Liver (tissue), 9 donors: ENCODE results near the gene RAB7A. TPM values are rescaled to one million over a fixed set of nuclear protein-coding genes. Genes with fewer than 3 reads are reported as not detected.

Experiments
- DNase-seq: peaks from one replicate; pipeline ENCODE4 v3.0.0-alpha.2; 2017; ENCODE audit warnings: low spot score
- H3K27ac ChIP-seq, 2 donors: one replicate each; pipeline ENCODE4 v1.7.0; 2013; ENCODE audit warnings: inconsistent platforms in 2 of 2, low read length in 2 of 2, control low read depth in 1 of 2, low read depth in 1 of 2, mild to moderate bottlenecking in 1 of 2
- H3K27me3 ChIP-seq, 4 donors: one replicate each; pipeline versions ENCODE4 v1.6.1 to v1.7.0; 2013; ENCODE audit warnings: low read length in 3 of 4, inconsistent platforms in 1 of 4, mild to moderate bottlenecking in 1 of 4, moderate library complexity in 1 of 4; ENCODE audit not compliant: control insufficient read depth in 4 of 4, insufficient read depth in 4 of 4
- H3K36me3 ChIP-seq, 4 donors: one replicate each; pipeline versions ENCODE4 v1.6.1 to v1.7.0; 2013; ENCODE audit warnings: low read length in 3 of 4, mild to moderate bottlenecking in 3 of 4, low read depth in 1 of 4, moderate library complexity in 1 of 4; ENCODE audit not compliant: control insufficient read depth in 4 of 4, insufficient read depth in 3 of 4
- H3K4me1 ChIP-seq, 4 donors: one replicate each; pipeline versions ENCODE4 v1.6.1 to v1.7.0; 2013; ENCODE audit warnings: low read length in 3 of 4, mild to moderate bottlenecking in 3 of 4, moderate library complexity in 1 of 4; ENCODE audit not compliant: control insufficient read depth in 4 of 4, insufficient read depth in 4 of 4
- H3K4me3 ChIP-seq, 3 donors: one replicate each; pipeline versions ENCODE4 v1.6.1 to v1.7.0; 2013; ENCODE audit warnings: low read length in 3 of 3, control low read depth in 1 of 3, low read depth in 1 of 3, mild to moderate bottlenecking in 1 of 3
- H3K9ac ChIP-seq, 2 donors: one replicate each; pipeline ENCODE4 v1.7.0; 2013; ENCODE audit warnings: low read length in 2 of 2, mild to moderate bottlenecking in 2 of 2, moderate library complexity in 2 of 2, control low read depth in 1 of 2, low read depth in 1 of 2
- H3K9me3 ChIP-seq, 4 donors: one replicate each; pipeline versions ENCODE4 v1.6.1 to v1.7.0; 2013; ENCODE audit warnings: low read length in 3 of 4; ENCODE audit not compliant: control insufficient read depth in 4 of 4
- EGR1 ChIP-seq, 2 donors: IDR thresholded peaks; 2 replicates each; pipeline ENCODE4 v1.6.1; 2016 to 2018; ENCODE audit warnings: antibody characterized with exemption in 2 of 2, low read depth in 2 of 2
- FOXA1 ChIP-seq: IDR thresholded peaks from 2 replicates; pipeline ENCODE4 v1.6.1; 2016; ENCODE audit warnings: antibody characterized with exemption
- FOXA2 ChIP-seq: IDR thresholded peaks from 2 replicates; pipeline ENCODE4 v1.6.1; 2016; ENCODE audit warnings: antibody characterized with exemption
- GABPA ChIP-seq, 2 donors: IDR thresholded peaks in 1 of 2; conservative IDR thresholded peaks in 1 of 2; 2 replicates each; pipeline ENCODE4 v1.6.1; 2016; ENCODE audit warnings: antibody characterized with exemption in 2 of 2, mild to moderate bottlenecking in 1 of 2, moderate library complexity in 1 of 2
- HNF4A ChIP-seq, 2 donors: conservative IDR thresholded peaks; 2 replicates each; pipeline ENCODE4 v1.6.1; 2016; ENCODE audit warnings: antibody characterized with exemption in 2 of 2, mild to moderate bottlenecking in 2 of 2
- HNF4G ChIP-seq: IDR thresholded peaks from 2 replicates; pipeline ENCODE4 v1.6.1; 2016; ENCODE audit warnings: antibody characterized with exemption
- JUND ChIP-seq, 2 donors: IDR thresholded peaks; 2 replicates each; pipeline ENCODE4 v1.6.1; 2016; ENCODE audit warnings: antibody characterized with exemption in 2 of 2
- NR2F2 ChIP-seq: IDR thresholded peaks from 2 replicates; pipeline ENCODE4 v1.6.1; 2016; ENCODE audit warnings: antibody characterized with exemption
- RAD21 ChIP-seq, 2 donors: IDR thresholded peaks; 2 replicates each; pipeline ENCODE4 v1.6.1; 2016; ENCODE audit warnings: antibody characterized with exemption in 2 of 2, mild to moderate bottlenecking in 2 of 2
- RXRA ChIP-seq, 2 donors: IDR thresholded peaks; 2 replicates each; pipeline ENCODE4 v1.6.1; 2017 to 2018; ENCODE audit warnings: antibody characterized with exemption in 2 of 2, mild to moderate bottlenecking in 1 of 2
- SP1 ChIP-seq: IDR thresholded peaks from 2 replicates; pipeline ENCODE4 v1.6.1; 2018; ENCODE audit warnings: antibody characterized with exemption, mild to moderate bottlenecking
- TAF1 ChIP-seq: conservative IDR thresholded peaks from 2 replicates; pipeline ENCODE4 v1.6.1; 2016; ENCODE audit warnings: antibody characterized with exemption, mild to moderate bottlenecking
- YY1 ChIP-seq: IDR thresholded peaks from 2 replicates; pipeline ENCODE4 v1.6.1; 2016; ENCODE audit warnings: antibody characterized with exemption, mild to moderate bottlenecking
- WGBS: extraction: QIAGEN DNeasy Blood & Tissue Kit; methylation state at CpG from one replicate; pipeline ENCODE4 v1.1.7; 2013; 5-methylcytosine and 5-hydroxymethylcytosine counted together
- polyA plus RNA-seq, 2 donors: library from polyadenylated mRNA; stranded (reverse) in 1 of 2; unstranded in 1 of 2; fragments of 200-250 nt in 1 of 2; fragments of >200 nt in 1 of 2; fragmentation: Nextera tagmentation in 1 of 2; extraction: Ambion mirVana in 1 of 2; gene quantifications; one replicate each; pipeline versions ENCODE4 v1.2.1 to v1.2.3, GENCODE V29; 2013 to 2015
- total RNA-seq, 2 donors: library from RNA; depleted of rRNA; stranded (reverse); fragments of >200 nt; gene quantifications; one replicate each; pipeline ENCODE4 v1.2.3, GENCODE V29; 2014
- TF ChIP-seq, protein P1 (sequence below): IDR thresholded peaks from 2 replicates; pipeline ENCODE4 v1.6.1; 2016; ENCODE audit warnings: antibody characterized with exemption
- TF ChIP-seq, protein P2 (sequence below): fragments of 150-350 bp; IDR thresholded peaks from 2 replicates; pipeline ENCODE4 v1.5.1; 2017; ENCODE audit warnings: improper control_type of control experiment, low read depth, low read length; ENCODE audit not compliant: missing input control
- TF ChIP-seq, protein P3 (sequence below): IDR thresholded peaks from 2 replicates; pipeline ENCODE4 v1.6.1; 2016; ENCODE audit warnings: antibody characterized with exemption
- TF ChIP-seq, protein P4 (sequence below): IDR thresholded peaks from 2 replicates; pipeline ENCODE4 v1.6.1; 2016; ENCODE audit warnings: antibody characterized with exemption
- TF ChIP-seq, protein P5 (sequence below): IDR thresholded peaks from 2 replicates; pipeline ENCODE4 v1.6.1; 2016; ENCODE audit warnings: antibody characterized with exemption, mild to moderate bottlenecking
- donor health status: healthy.
- donor health status: healthy.
- donor health status: healthy.
- donor health status: healthy.
- donor health status: healthy.

RAB7A gene
- total and polyA plus RNA-seq, 4 donors, result 34.6 to 90.6 (median 63.4) TPM

DNA sequence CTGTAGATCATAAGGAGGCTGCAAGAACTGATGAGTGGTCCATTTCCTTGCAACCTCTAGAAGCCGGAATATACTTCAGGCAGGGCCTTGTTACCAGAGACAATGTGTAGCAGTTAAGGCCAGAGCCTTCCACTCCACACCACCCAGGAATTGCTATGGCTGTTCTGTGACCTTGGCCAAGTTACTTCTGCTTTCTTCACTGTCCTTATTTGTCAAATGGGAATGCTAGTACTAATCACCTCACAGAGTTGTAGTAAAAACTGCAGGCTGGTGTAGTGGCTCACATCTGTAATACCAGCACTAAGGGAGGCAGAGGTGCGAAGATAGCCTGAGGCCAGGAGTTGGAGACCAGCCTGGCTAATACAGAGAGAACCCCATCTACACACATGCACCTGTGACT, 46.6 kb upstream of the RAB7A start:
- Histone ChIP-seq H3K4me1 (peaks cover 0 to 4% (median 3%) of the 10 kb centered on the region in 4 donors), H3K9ac (no peak overlapping the region), H3K27ac (no peak overlapping the region), H3K4me3 (no peak overlapping the region), H3K9me3 (no peaks in the 10 kb centered on the region), H3K36me3 (no peaks in the 10 kb centered on the region), H3K27me3 (no peaks in the 10 kb centered on the region)
- TF ChIP-seq, protein P1, sequence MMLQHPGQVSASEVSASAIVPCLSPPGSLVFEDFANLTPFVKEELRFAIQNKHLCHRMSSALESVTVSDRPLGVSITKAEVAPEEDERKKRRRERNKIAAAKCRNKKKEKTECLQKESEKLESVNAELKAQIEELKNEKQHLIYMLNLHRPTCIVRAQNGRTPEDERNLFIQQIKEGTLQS, result no peak
- TF ChIP-seq, protein P2, sequence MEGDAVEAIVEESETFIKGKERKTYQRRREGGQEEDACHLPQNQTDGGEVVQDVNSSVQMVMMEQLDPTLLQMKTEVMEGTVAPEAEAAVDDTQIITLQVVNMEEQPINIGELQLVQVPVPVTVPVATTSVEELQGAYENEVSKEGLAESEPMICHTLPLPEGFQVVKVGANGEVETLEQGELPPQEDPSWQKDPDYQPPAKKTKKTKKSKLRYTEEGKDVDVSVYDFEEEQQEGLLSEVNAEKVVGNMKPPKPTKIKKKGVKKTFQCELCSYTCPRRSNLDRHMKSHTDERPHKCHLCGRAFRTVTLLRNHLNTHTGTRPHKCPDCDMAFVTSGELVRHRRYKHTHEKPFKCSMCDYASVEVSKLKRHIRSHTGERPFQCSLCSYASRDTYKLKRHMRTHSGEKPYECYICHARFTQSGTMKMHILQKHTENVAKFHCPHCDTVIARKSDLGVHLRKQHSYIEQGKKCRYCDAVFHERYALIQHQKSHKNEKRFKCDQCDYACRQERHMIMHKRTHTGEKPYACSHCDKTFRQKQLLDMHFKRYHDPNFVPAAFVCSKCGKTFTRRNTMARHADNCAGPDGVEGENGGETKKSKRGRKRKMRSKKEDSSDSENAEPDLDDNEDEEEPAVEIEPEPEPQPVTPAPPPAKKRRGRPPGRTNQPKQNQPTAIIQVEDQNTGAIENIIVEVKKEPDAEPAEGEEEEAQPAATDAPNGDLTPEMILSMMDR, result no peak
- TF ChIP-seq FOXA2, result no peak
- TF ChIP-seq HNF4A (conservative IDR thresholded peaks at IDR 0.05), result no peak
- TF ChIP-seq JUND (IDR thresholded peaks at IDR 0.05), result no peak
- TF ChIP-seq TAF1, result no peak
- DNase-seq, result no peak
- over 99% methylated on average over 2 of the region's 2 CpGs for WGBS

DNA sequence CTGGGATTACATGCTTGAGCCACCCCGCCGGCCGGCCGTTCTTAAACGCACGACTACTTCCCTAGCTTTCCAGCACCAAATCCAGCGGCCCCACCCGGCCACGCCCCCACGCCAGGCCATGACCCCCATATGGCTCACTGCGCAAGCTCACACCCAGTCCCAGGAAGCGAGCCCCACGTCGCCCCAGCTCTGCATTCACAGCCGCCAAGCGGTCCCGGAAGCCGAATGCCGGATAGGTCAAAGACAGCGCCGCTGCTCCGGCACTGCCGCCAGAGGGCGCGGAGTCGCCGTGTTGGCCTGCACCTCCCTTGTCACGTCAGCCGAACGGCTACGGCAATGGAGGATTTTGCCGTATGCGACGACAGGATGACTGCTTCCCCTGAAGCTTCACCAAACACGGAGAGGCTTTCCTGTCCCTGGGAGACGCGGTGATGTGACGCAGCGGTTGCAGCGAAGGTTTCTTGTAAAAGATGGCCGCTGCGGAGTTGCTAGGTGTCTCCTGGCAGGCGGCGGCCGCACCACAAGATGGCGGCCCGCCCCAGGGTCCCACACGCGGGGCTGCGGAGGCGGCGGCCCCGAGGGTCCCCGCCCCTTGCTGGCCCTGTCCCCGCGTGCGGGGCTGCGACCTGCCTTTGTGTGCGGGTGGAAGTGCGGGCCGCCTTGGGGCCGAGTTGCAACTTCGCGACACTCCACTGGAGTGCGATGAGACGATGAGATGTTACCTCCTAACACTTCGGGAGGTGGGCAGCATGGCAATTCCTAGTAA, 45.2 kb upstream of the RAB7A start:
- Histone ChIP-seq H3K9ac (peak overlapping the region; percentile 84 to 91), H3K4me1 (peaks cover 0 to 4% (median 3%) of the 10 kb centered on the region in 4 donors), H3K27me3 (no peaks in the 10 kb centered on the region), H3K4me3 (peak overlapping the region; percentile 77 to 91 (median 91)), H3K27ac (peak overlapping the region; percentile 94 to 95), H3K9me3 (no peaks in the 10 kb centered on the region), H3K36me3 (no peaks in the 10 kb centered on the region)
- DNase-seq, result peak; percentile 98
- under 1% methylated on average over 67 of the region's 67 CpGs for WGBS
- TF ChIP-seq, protein P3, sequence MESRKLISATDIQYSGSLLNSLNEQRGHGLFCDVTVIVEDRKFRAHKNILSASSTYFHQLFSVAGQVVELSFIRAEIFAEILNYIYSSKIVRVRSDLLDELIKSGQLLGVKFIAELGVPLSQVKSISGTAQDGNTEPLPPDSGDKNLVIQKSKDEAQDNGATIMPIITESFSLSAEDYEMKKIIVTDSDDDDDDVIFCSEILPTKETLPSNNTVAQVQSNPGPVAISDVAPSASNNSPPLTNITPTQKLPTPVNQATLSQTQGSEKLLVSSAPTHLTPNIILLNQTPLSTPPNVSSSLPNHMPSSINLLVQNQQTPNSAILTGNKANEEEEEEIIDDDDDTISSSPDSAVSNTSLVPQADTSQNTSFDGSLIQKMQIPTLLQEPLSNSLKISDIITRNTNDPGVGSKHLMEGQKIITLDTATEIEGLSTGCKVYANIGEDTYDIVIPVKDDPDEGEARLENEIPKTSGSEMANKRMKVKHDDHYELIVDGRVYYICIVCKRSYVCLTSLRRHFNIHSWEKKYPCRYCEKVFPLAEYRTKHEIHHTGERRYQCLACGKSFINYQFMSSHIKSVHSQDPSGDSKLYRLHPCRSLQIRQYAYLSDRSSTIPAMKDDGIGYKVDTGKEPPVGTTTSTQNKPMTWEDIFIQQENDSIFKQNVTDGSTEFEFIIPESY, result no peak
- TF ChIP-seq RXRA (IDR thresholded peaks at IDR 0.05) (peak; percentile 81 to 83), YY1 (peak; percentile 99), JUND (IDR thresholded peaks at IDR 0.05) (no peak), TAF1 (peak; percentile 66), NR2F2 (peak; percentile 94), GABPA (IDR thresholded peaks at IDR 0.05 in 1 of 2, conservative IDR thresholded peaks at IDR 0.05 in 1 of 2) (peak; percentile 55 to 86), RAD21 (IDR thresholded peaks at IDR 0.05) (peak; percentile 93 to 94), HNF4A (conservative IDR thresholded peaks at IDR 0.05) (peak; percentile 14 to 41), FOXA1 (no peak), FOXA2 (no peak), SP1 (peak; percentile 75), HNF4G (no peak), EGR1 (IDR thresholded peaks at IDR 0.05; ENCODE audit: low read depth in 2 of 2) (peak in 1 of 2 donors; percentile 64)
- TF ChIP-seq, protein P1, result no peak
- TF ChIP-seq, protein P2, result peak; percentile 98
- TF ChIP-seq, protein P4, sequence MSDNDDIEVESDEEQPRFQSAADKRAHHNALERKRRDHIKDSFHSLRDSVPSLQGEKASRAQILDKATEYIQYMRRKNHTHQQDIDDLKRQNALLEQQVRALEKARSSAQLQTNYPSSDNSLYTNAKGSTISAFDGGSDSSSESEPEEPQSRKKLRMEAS, result peak; percentile 80
- TF ChIP-seq, protein P5, sequence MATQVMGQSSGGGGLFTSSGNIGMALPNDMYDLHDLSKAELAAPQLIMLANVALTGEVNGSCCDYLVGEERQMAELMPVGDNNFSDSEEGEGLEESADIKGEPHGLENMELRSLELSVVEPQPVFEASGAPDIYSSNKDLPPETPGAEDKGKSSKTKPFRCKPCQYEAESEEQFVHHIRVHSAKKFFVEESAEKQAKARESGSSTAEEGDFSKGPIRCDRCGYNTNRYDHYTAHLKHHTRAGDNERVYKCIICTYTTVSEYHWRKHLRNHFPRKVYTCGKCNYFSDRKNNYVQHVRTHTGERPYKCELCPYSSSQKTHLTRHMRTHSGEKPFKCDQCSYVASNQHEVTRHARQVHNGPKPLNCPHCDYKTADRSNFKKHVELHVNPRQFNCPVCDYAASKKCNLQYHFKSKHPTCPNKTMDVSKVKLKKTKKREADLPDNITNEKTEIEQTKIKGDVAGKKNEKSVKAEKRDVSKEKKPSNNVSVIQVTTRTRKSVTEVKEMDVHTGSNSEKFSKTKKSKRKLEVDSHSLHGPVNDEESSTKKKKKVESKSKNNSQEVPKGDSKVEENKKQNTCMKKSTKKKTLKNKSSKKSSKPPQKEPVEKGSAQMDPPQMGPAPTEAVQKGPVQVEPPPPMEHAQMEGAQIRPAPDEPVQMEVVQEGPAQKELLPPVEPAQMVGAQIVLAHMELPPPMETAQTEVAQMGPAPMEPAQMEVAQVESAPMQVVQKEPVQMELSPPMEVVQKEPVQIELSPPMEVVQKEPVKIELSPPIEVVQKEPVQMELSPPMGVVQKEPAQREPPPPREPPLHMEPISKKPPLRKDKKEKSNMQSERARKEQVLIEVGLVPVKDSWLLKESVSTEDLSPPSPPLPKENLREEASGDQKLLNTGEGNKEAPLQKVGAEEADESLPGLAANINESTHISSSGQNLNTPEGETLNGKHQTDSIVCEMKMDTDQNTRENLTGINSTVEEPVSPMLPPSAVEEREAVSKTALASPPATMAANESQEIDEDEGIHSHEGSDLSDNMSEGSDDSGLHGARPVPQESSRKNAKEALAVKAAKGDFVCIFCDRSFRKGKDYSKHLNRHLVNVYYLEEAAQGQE, result peak; percentile 80
